Muscle layer of colon (tissue), 2 donors: ENCODE data around the gene TRPV5.

ENCODE experiments used
- H3K27ac ChIP-seq: one replicate; pipeline ENCODE4 v1.7.0; 2013; ENCODE audit warnings: low read depth, mild to moderate bottlenecking, low read length, moderate library complexity
- H3K27me3 ChIP-seq, 2 donors: one replicate each; pipeline ENCODE4 v1.7.0; 2013; ENCODE audit warnings: low read length in 2 of 2, mild to moderate bottlenecking in 2 of 2; ENCODE audit not compliant: insufficient read depth in 2 of 2, control insufficient read depth in 1 of 2
- H3K36me3 ChIP-seq: one replicate; pipeline ENCODE4 v1.7.0; 2013; ENCODE audit warnings: mild to moderate bottlenecking, low read length; ENCODE audit not compliant: insufficient read depth
- H3K4me1 ChIP-seq: one replicate; pipeline ENCODE4 v1.7.0; 2013; ENCODE audit warnings: mild to moderate bottlenecking, low read length; ENCODE audit not compliant: insufficient read depth
- H3K4me3 ChIP-seq, 2 donors: one replicate each; pipeline ENCODE4 v1.7.0; 2013; ENCODE audit warnings: low read length in 2 of 2, low read depth in 1 of 2, mild to moderate bottlenecking in 1 of 2, moderate library complexity in 1 of 2
- H3K9ac ChIP-seq: one replicate; pipeline ENCODE4 v1.7.0; 2013; ENCODE audit warnings: low read length
- H3K9me3 ChIP-seq: one replicate; pipeline ENCODE4 v1.7.0; 2013; ENCODE audit warnings: mild to moderate bottlenecking, low read length
- donor health status: abdominal sarcoma.
- donor health status: Adenocarcinoma of cecum.

Gene TRPV5

GRCh38 chr7:142939226-142939910 lies 5.8 kb upstream of the TRPV5 start, which contains the start of gene LLCFC1:
Gene LLCFC1 (plus strand): TSS chr7:142939484. CDS start chr7:142939622, 138 bp downstream.
- H3K4me3 ChIP-seq: no peak within 1 kb of the TSS
- H3K4me1 ChIP-seq: no peaks in the 10 kb centered on the region
- no peaks in the 10 kb centered on the region for H3K27me3 ChIP-seq
- no peak within 1 kb of the TSS for H3K27ac ChIP-seq
- no peaks in the 10 kb centered on the region for H3K9me3 ChIP-seq
- H3K9ac ChIP-seq: no peak within 1 kb of the TSS
- H3K36me3 ChIP-seq: no peaks in the 10 kb centered on the region

- Histone ChIP-seq H3K27me3 (no peaks in the 10 kb centered on the region), H3K4me3 (no peak overlapping the region), H3K27ac (no peak overlapping the region), H3K9me3 (no peaks in the 10 kb centered on the region), H3K36me3 (no peaks in the 10 kb centered on the region), H3K4me1 (no peaks in the 10 kb centered on the region), H3K9ac (no peak overlapping the region)
These were observed 5.1 kb upstream of the TRPV5 start for GRCh38 chr7:142938611-142939010.

- Histone ChIP-seq H3K4me1 (no peaks in the 10 kb centered on the region), H3K9me3 (no peaks in the 10 kb centered on the region), H3K36me3 (no peaks in the 10 kb centered on the region), H3K9ac (no peak overlapping the region), H3K27me3 (no peaks in the 10 kb centered on the region), H3K27ac (no peak overlapping the region), H3K4me3 (no peak overlapping the region)
These were observed 2.5 kb upstream of the TRPV5 start for GRCh38 chr7:142935941-142936565.

GRCh38 chr7:142934056-142934455 lies 510 bp upstream of the TRPV5 start:
- Histone ChIP-seq H3K4me1 (no peaks in the 10 kb centered on the region), H3K9me3 (no peaks in the 10 kb centered on the region), H3K4me3 (no peak overlapping the region), H3K36me3 (no peaks in the 10 kb centered on the region), H3K9ac (no peak overlapping the region), H3K27ac (no peak overlapping the region), H3K27me3 (no peaks in the 10 kb centered on the region)

GRCh38 chr7:142933092-142933475 lies 462 bp downstream of the TRPV5 start:
- Histone ChIP-seq H3K36me3 (no peaks in the 10 kb centered on the region), H3K4me3 (no peak overlapping the region), H3K9me3 (no peaks in the 10 kb centered on the region), H3K27ac (no peak overlapping the region), H3K4me1 (no peaks in the 10 kb centered on the region), H3K9ac (no peak overlapping the region), H3K27me3 (no peaks in the 10 kb centered on the region)

- Histone ChIP-seq H3K9ac (no peak overlapping the region), H3K4me3 (no peak overlapping the region), H3K36me3 (no peaks in the 10 kb centered on the region), H3K4me1 (no peaks in the 10 kb centered on the region), H3K9me3 (no peaks in the 10 kb centered on the region), H3K27ac (no peak overlapping the region), H3K27me3 (no peaks in the 10 kb centered on the region)
These were observed 1.0 kb downstream of the TRPV5 start for GRCh38 chr7:142932386-142933091.

GRCh38 chr7:142930126-142930730 lies 3.3 kb downstream of the TRPV5 start:
- Histone ChIP-seq H3K4me3 (no peak overlapping the region), H3K36me3 (no peaks in the 10 kb centered on the region), H3K9ac (no peak overlapping the region), H3K9me3 (no peaks in the 10 kb centered on the region), H3K27ac (no peak overlapping the region), H3K27me3 (no peaks in the 10 kb centered on the region), H3K4me1 (no peaks in the 10 kb centered on the region)

GRCh38 chr7:142927949-142928348 lies 5.6 kb downstream of the TRPV5 start:
- Histone ChIP-seq H3K36me3 (no peaks in the 10 kb centered on the region), H3K9me3 (no peaks in the 10 kb centered on the region), H3K27me3 (no peaks in the 10 kb centered on the region), H3K9ac (no peak overlapping the region), H3K27ac (no peak overlapping the region), H3K4me3 (no peak overlapping the region), H3K4me1 (no peaks in the 10 kb centered on the region)

- no peak overlapping the region for H3K27ac ChIP-seq
- no peaks in the 10 kb centered on the region for H3K36me3 ChIP-seq
- no peak overlapping the region for H3K9ac ChIP-seq
- H3K9me3 ChIP-seq: no peaks in the 10 kb centered on the region
- no peaks in the 10 kb centered on the region for H3K27me3 ChIP-seq
- H3K4me3 ChIP-seq: no peak overlapping the region
- H3K4me1 ChIP-seq: no peaks in the 10 kb centered on the region
These were observed 6.3 kb downstream of the TRPV5 start for GRCh38 chr7:142927085-142927745.

GRCh38 chr7:142925413-142925812 lies 8.1 kb downstream of the TRPV5 start:
- H3K9ac ChIP-seq: no peak overlapping the region
- H3K36me3 ChIP-seq: no peaks in the 10 kb centered on the region
- no peak overlapping the region for H3K27ac ChIP-seq
- no peaks in the 10 kb centered on the region for H3K27me3 ChIP-seq
- no peaks in the 10 kb centered on the region for H3K4me1 ChIP-seq
- no peak overlapping the region for H3K4me3 ChIP-seq
- no peaks in the 10 kb centered on the region for H3K9me3 ChIP-seq

GRCh38 chr7:142923391-142923790 lies 10.2 kb downstream of the TRPV5 start:
- Histone ChIP-seq H3K9ac (no peak overlapping the region), H3K27ac (no peak overlapping the region), H3K27me3 (peaks cover 0 to 4% of the 10 kb centered on the region in 2 donors), H3K36me3 (no peaks in the 10 kb centered on the region), H3K9me3 (no peaks in the 10 kb centered on the region), H3K4me1 (no peaks in the 10 kb centered on the region), H3K4me3 (no peak overlapping the region)
